GM12891 (cell line): Measurements from ENCODE around the gene COL5A2.

Experiments used
- DNase-seq: peaks from one replicate; pipeline ENCODE4 v3.0.0; 2011; ENCODE audit warnings: low spot score; ENCODE audit not compliant: insufficient read length
- FAIRE-seq: peaks from 2 replicates; lab custom pipeline; 2011; peaks lifted over from hg19 to GRCh38; lab: Jason Lieb, UNC
- PAX5 ChIP-seq: IDR thresholded peaks from 2 replicates; pipeline ENCODE4 v1.6.1; 2011; ENCODE audit warnings: low read length, moderate library complexity, mild to moderate bottlenecking; ENCODE audit not compliant: insufficient read depth, severe bottlenecking
- POLR2A ChIP-seq: IDR thresholded peaks from 2 replicates; pipeline ENCODE4 v1.6.1; 2011; ENCODE audit warnings: low read depth, low read length, control low read depth
- POLR2AphosphoS5 ChIP-seq: IDR thresholded peaks from 2 replicates; pipeline ENCODE4 v1.6.1; 2011; ENCODE audit warnings: low read depth, low read length, control low read depth
- POU2F2 ChIP-seq: IDR thresholded peaks from 2 replicates; pipeline ENCODE4 v1.6.1; 2011; ENCODE audit warnings: low read depth, mild to moderate bottlenecking, control low read depth, low read length, moderate library complexity
- SPI1 ChIP-seq: IDR thresholded peaks from 2 replicates; pipeline ENCODE4 v1.6.1; 2011; ENCODE audit warnings: low read depth, low read length, control low read depth
- TAF1 ChIP-seq: IDR thresholded peaks from 2 replicates; pipeline ENCODE4 v1.6.1; 2011; ENCODE audit warnings: low read depth, low read length, control low read depth

Gene COL5A2

GRCh38 chr2:189188115-189188805 is 8.7 kb upstream of the COL5A2 start:
- no peak for FAIRE-seq

GRCh38 chr2:189183170-189183569 is 3.6 kb upstream of the COL5A2 start:
- FAIRE-seq (no peak), DNase-seq (no peak)
- TF ChIP-seq POLR2AphosphoS5, result no peak
- TF ChIP-seq POLR2A, result no peak
- no peak for TF ChIP-seq TAF1
- TF ChIP-seq POU2F2, result no peak
- no peak for TF ChIP-seq PAX5
- no peak for TF ChIP-seq SPI1

More at GRCh38 chr2:189188115-189188805, 8.7 kb upstream of the COL5A2 start:
- no peak for DNase-seq
- TF ChIP-seq PAX5 (no peak), TAF1 (no peak), POLR2A (no peak), SPI1 (no peak), POU2F2 (no peak), POLR2AphosphoS5 (no peak)

- TF ChIP-seq PAX5 (no peak), SPI1 (no peak), POLR2AphosphoS5 (no peak)
- FAIRE-seq (no peak), DNase-seq (no peak)
Measured at GRCh38 chr2:189181706-189182105, 2.1 kb upstream of the COL5A2 start.

- no peak for TF ChIP-seq SPI1
- TF ChIP-seq POLR2A, result no peak
- no peak for TF ChIP-seq POU2F2
- no peak for TF ChIP-seq PAX5
- TF ChIP-seq POLR2AphosphoS5, result no peak
- TF ChIP-seq TAF1, result no peak
- DNase-seq, result no peak
- FAIRE-seq, result no peak
Measured at GRCh38 chr2:189178726-189179569, 613 bp downstream of the COL5A2 start.

GRCh38 chr2:189178054-189178453 is 1.5 kb downstream of the COL5A2 start:
- TF ChIP-seq TAF1, result no peak
- no peak for TF ChIP-seq SPI1
- TF ChIP-seq POU2F2, result no peak
- DNase-seq (no peak), FAIRE-seq (no peak)

GRCh38 chr2:189177251-189177840 is 2.2 kb downstream of the COL5A2 start:
- no peak for TF ChIP-seq POLR2AphosphoS5
- no peak for FAIRE-seq
- no peak for DNase-seq

GRCh38 chr2:189176516-189176915 is 3.0 kb downstream of the COL5A2 start:
- FAIRE-seq, result no peak
- no peak for DNase-seq
- TF ChIP-seq TAF1, result no peak
- TF ChIP-seq POU2F2, result no peak

- FAIRE-seq (no peak), DNase-seq (no peak)
- TF ChIP-seq TAF1 (no peak), PAX5 (no peak), POLR2A (no peak), SPI1 (no peak)
Measured at GRCh38 chr2:189175869-189176433, 3.6 kb downstream of the COL5A2 start.

GRCh38 chr2:189171956-189172609 is 7.5 kb downstream of the COL5A2 start:
- TF ChIP-seq TAF1, result no peak
- TF ChIP-seq POU2F2, result no peak
- TF ChIP-seq PAX5, result no peak
- no peak for TF ChIP-seq POLR2A
- no peak for TF ChIP-seq SPI1
- no peak for TF ChIP-seq POLR2AphosphoS5
- DNase-seq (no peak), FAIRE-seq (no peak)

- TF ChIP-seq POLR2A (no peak), PAX5 (no peak), TAF1 (no peak), POU2F2 (no peak), POLR2AphosphoS5 (no peak), SPI1 (no peak)
- no peak for FAIRE-seq
- no peak for DNase-seq
Measured at GRCh38 chr2:189168856-189169499, 10.6 kb downstream of the COL5A2 start.
